Esophagus squamous epithelium (tissue), 5 donors: Measurements from ENCODE around the gene TMEM132D. TPM values are rescaled to one million over a fixed set of nuclear protein-coding genes. Genes with fewer than 3 reads are reported as not detected.

Source experiments
- DNase-seq: peaks from one replicate; lab custom pipeline; 2025; lab: John Stamatoyannopoulos, UW
- H3K27ac ChIP-seq, 4 donors: fragments of 200-600 bp; sonication (generic); one replicate each; pipeline ENCODE4 v1.5.1; 2016 to 2019; ENCODE audit warnings: mild to moderate bottlenecking in 1 of 4
- H3K27me3 ChIP-seq, 4 donors: fragments of 200-600 bp; sonication (generic); 1 replicate in 3 of 4; 2 replicates in 1 of 4; pipeline versions ENCODE4 v1.5.1 to v1.6.0; 2017 to 2021; ENCODE audit warnings: antibody characterized with exemption in 1 of 4
- H3K36me3 ChIP-seq, 3 donors: fragments of 200-600 bp; sonication (generic); one replicate each; pipeline ENCODE4 v1.5.1; 2016 to 2019
- H3K4me1 ChIP-seq, 3 donors: fragments of 200-600 bp; sonication (generic); one replicate each; pipeline ENCODE4 v1.5.1; 2017 to 2019
- H3K4me3 ChIP-seq, 4 donors: fragments of 200-600 bp; sonication (generic); 1 replicate in 3 of 4; 2 replicates in 1 of 4; pipeline ENCODE4 v1.5.1; 2016 to 2019; ENCODE audit warnings: mild to moderate bottlenecking in 2 of 4, moderate library complexity in 1 of 4
- H3K9me3 ChIP-seq, 3 donors: fragments of 200-600 bp; sonication (generic); one replicate each; pipeline ENCODE4 v1.5.1; 2016 to 2019
- POLR2A ChIP-seq, 4 donors: fragments of 450-650 bp; IDR thresholded peaks; one replicate each; pipeline ENCODE4 v1.6.1; 2017; ENCODE audit warnings: antibody characterized with exemption in 4 of 4, mild to moderate bottlenecking in 4 of 4, moderate library complexity in 3 of 4
- WGBS, 2 donors: methylation state at CpG; one replicate each; pipeline ENCODE4 v1.1.5; 2018; 5-methylcytosine and 5-hydroxymethylcytosine counted together
- intact Hi-C: fragments of 100-400 bp; cut with DNase I; formaldehyde crosslinking; loops from one replicate; pipeline ENCODE4 v1.15.0; 2022
- total RNA-seq, 4 donors: library from RNA; depleted of rRNA; stranded (reverse); fragments of >200 nt; gene quantifications; one replicate each; pipeline ENCODE4 v1.1.0, GENCODE V29; 2016
- TF ChIP-seq, protein P1 (sequence below), 6 experiments: fragments of 450-650 bp in 4 of 6; fragments of 200-600 bp in 2 of 6; sonication (generic) in 2 of 6; IDR thresholded peaks; one replicate each; pipeline ENCODE4 v1.5.1; 2016 to 2019; ENCODE audit warnings: antibody characterized with exemption in 6 of 6, mild to moderate bottlenecking in 4 of 6, moderate library complexity in 4 of 6
- donor health status: DM: yes; HTN: yes; CAD: no.

The TMEM132D gene
- total RNA-seq, 4 donors from 2014 or later: not detected

GRCh38 chr12:129115558-129115957 lies 788.3 kb downstream of the TMEM132D start:
- no peak overlapping the region for H3K4me3 ChIP-seq
- no peak for TF ChIP-seq POLR2A (IDR thresholded peaks at IDR 0.05)
- TF ChIP-seq, protein P1, sequence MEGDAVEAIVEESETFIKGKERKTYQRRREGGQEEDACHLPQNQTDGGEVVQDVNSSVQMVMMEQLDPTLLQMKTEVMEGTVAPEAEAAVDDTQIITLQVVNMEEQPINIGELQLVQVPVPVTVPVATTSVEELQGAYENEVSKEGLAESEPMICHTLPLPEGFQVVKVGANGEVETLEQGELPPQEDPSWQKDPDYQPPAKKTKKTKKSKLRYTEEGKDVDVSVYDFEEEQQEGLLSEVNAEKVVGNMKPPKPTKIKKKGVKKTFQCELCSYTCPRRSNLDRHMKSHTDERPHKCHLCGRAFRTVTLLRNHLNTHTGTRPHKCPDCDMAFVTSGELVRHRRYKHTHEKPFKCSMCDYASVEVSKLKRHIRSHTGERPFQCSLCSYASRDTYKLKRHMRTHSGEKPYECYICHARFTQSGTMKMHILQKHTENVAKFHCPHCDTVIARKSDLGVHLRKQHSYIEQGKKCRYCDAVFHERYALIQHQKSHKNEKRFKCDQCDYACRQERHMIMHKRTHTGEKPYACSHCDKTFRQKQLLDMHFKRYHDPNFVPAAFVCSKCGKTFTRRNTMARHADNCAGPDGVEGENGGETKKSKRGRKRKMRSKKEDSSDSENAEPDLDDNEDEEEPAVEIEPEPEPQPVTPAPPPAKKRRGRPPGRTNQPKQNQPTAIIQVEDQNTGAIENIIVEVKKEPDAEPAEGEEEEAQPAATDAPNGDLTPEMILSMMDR (IDR thresholded peaks at IDR 0.05): no peak
- no peak overlapping the region for H3K27ac ChIP-seq
- no peak for DNase-seq
- H3K27me3 ChIP-seq: no peaks in the 10 kb centered on the region
- H3K9me3 ChIP-seq: peaks cover 0 to 7% (median 0%) of the 10 kb centered on the region in 3 donors
- no peaks in the 10 kb centered on the region for H3K4me1 ChIP-seq
- intact Hi-C loops: no loop called here
- H3K36me3 ChIP-seq: no peaks in the 10 kb centered on the region
- WGBS, 2 donors: 64 to 75% methylated on average over 5 of the region's 5 CpGs

DNA sequence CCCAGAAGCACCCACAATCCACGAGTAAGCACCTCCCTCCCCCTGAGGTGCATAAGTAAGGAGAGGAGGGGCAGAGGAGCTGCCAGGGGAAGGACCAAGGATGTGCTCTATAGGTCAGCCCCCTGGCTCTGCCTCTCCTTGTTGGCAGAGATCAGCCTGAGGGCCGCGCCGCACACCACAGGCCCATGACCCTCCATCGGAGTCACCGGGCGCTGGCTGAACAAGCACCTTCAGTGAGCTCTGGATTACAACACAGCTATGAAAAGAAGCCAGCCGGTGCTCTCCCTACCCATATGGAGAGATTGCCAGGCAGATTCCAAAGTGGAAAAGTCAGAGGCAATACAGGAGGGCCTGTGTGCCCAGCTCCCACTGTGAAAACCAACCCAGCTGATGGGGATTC lies 793.2 kb downstream of the TMEM132D start:
- Histone ChIP-seq H3K36me3 (no peaks in the 10 kb centered on the region), H3K27ac (no peak overlapping the region), H3K27me3 (no peaks in the 10 kb centered on the region), H3K4me1 (no peaks in the 10 kb centered on the region), H3K4me3 (no peak overlapping the region), H3K9me3 (peaks cover 0 to 7% (median 0%) of the 10 kb centered on the region in 3 donors)
- TF ChIP-seq POLR2A (IDR thresholded peaks at IDR 0.05): no peak
- TF ChIP-seq, protein P1 (IDR thresholded peaks at IDR 0.05): no peak
- intact Hi-C loops: no loop called here
- DNase-seq: no peak
- 60 to 83% methylated on average over 2 to 6 of the region's 8 CpGs for WGBS, 2 donors

- H3K27me3 ChIP-seq: no peaks in the 10 kb centered on the region
- no peaks in the 10 kb centered on the region for H3K4me1 ChIP-seq
- intact Hi-C loops: no loop called here
- no peaks in the 10 kb centered on the region for H3K36me3 ChIP-seq
- no peak for TF ChIP-seq POLR2A (IDR thresholded peaks at IDR 0.05)
- TF ChIP-seq, protein P1 (IDR thresholded peaks at IDR 0.05): no peak
- no peak overlapping the region for H3K27ac ChIP-seq
- DNase-seq: no peak
- H3K9me3 ChIP-seq: peaks cover 0 to 7% (median 0%) of the 10 kb centered on the region in 3 donors
- H3K4me3 ChIP-seq: no peak overlapping the region
- 77 to 84% methylated on average over 10 to 11 of the region's 17 CpGs for WGBS, 2 donors
Measured at GRCh38 chr12:129109174-129110001, 794.4 kb downstream of the TMEM132D start.

- 63 to 78% methylated on average over 2 of the region's 2 CpGs for WGBS, 2 donors
- no peak for DNase-seq
- Histone ChIP-seq H3K4me3 (no peak overlapping the region), H3K27me3 (no peaks in the 10 kb centered on the region), H3K9me3 (peaks cover 0 to 7% (median 0%) of the 10 kb centered on the region in 3 donors), H3K27ac (no peak overlapping the region), H3K4me1 (no peaks in the 10 kb centered on the region), H3K36me3 (no peaks in the 10 kb centered on the region)
- TF ChIP-seq POLR2A (IDR thresholded peaks at IDR 0.05): no peak
- TF ChIP-seq, protein P1 (IDR thresholded peaks at IDR 0.05): no peak
- intact Hi-C loops: no loop called here
Measured at GRCh38 chr12:129106772-129107171, 797.1 kb downstream of the TMEM132D start.

DNA sequence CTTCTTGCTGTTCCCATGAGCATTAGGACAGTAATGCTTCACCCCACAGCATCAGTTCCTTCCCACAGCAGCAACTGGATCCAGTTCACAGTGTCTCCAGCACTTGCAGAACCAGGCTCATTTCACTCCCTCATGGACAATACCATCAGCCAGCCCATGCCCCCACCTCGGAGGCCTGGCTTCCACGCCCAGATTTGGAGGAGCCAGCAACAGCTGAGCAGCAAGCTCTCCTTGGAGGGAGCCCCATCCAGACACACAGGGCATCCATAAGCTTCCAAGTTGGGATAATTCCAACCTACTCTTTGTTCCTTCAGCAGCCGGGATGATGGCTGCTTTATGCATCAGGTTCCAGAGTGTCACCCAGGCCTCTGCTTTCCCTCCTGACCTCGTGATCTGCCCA lies 800.6 kb downstream of the TMEM132D start:
- Histone ChIP-seq H3K27me3 (no peaks in the 10 kb centered on the region), H3K9me3 (peaks cover 0 to 15% (median 0%) of the 10 kb centered on the region in 3 donors), H3K36me3 (no peaks in the 10 kb centered on the region), H3K4me3 (no peak overlapping the region), H3K4me1 (no peaks in the 10 kb centered on the region), H3K27ac (no peak overlapping the region)
- intact Hi-C loops: no loop called here
- no peak for TF ChIP-seq POLR2A (IDR thresholded peaks at IDR 0.05)
- TF ChIP-seq, protein P1 (IDR thresholded peaks at IDR 0.05): no peak
- WGBS, 2 donors: 48 to 65% methylated on average over 4 of the region's 4 CpGs
- no peak for DNase-seq
